Mesothelial cell of epicardium (in vitro differentiated cells): ENCODE results near the gene CCDC87. TPM values are rescaled to one million over a fixed set of nuclear protein-coding genes. Genes with fewer than 3 reads are reported as not detected.

Experiments used
- DNase-seq, 2 experiments: peaks; one replicate each; pipeline ENCODE4 v3.0.0; 2021; ENCODE audit warnings: low spot score in 2 of 2; ENCODE audit not compliant: unreplicated experiment in 2 of 2
- H3K27ac Mint-ChIP-seq: 2 replicates; pipeline ENCODE4 v1.8.0; 2021; ENCODE audit warnings: mixed read lengths
- H3K27me3 Mint-ChIP-seq: 2 replicates; pipeline ENCODE4 v1.8.0; 2021; ENCODE audit warnings: low read depth, mixed read lengths
- H3K36me3 Mint-ChIP-seq: 2 replicates; pipeline ENCODE4 v1.8.0; 2021; ENCODE audit warnings: mixed read lengths
- H3K4me1 Mint-ChIP-seq: 2 replicates; pipeline ENCODE4 v1.8.0; 2021; ENCODE audit warnings: mixed read lengths
- H3K4me3 Mint-ChIP-seq: 2 replicates; pipeline ENCODE4 v1.8.0; 2021; ENCODE audit warnings: mild to moderate bottlenecking, moderate library complexity, mixed read lengths
- H3K9me3 Mint-ChIP-seq: 2 replicates; pipeline ENCODE4 v1.8.0; 2021; ENCODE audit warnings: mixed read lengths
- total RNA-seq: library from RNA; stranded (reverse); gene quantifications from 3 replicates; pipeline ENCODE4 v1.2.1, GENCODE V29; 2021
- TF ChIP-seq, protein P1 (sequence below): fragments of 200-600 bp; sonication (generic); IDR thresholded peaks from one replicate; pipeline ENCODE4 v1.5.0; 2021; ENCODE audit warnings: antibody characterized with exemption; ENCODE audit not compliant: unreplicated experiment

CCDC87 gene
- total RNA-seq, 1 donor from 2014 or later, result 0.25 TPM

GRCh38 chr11:66637557-66638176 lies 44.8 kb upstream of the CCDC87 start:
- TF ChIP-seq, protein P1, sequence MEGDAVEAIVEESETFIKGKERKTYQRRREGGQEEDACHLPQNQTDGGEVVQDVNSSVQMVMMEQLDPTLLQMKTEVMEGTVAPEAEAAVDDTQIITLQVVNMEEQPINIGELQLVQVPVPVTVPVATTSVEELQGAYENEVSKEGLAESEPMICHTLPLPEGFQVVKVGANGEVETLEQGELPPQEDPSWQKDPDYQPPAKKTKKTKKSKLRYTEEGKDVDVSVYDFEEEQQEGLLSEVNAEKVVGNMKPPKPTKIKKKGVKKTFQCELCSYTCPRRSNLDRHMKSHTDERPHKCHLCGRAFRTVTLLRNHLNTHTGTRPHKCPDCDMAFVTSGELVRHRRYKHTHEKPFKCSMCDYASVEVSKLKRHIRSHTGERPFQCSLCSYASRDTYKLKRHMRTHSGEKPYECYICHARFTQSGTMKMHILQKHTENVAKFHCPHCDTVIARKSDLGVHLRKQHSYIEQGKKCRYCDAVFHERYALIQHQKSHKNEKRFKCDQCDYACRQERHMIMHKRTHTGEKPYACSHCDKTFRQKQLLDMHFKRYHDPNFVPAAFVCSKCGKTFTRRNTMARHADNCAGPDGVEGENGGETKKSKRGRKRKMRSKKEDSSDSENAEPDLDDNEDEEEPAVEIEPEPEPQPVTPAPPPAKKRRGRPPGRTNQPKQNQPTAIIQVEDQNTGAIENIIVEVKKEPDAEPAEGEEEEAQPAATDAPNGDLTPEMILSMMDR, result no peak
- H3K36me3 Mint-ChIP-seq, result peaks cover 25% of the 10 kb centered on the region
- peak in 1 of 2 experiments; percentile 44 for DNase-seq
- H3K27me3 Mint-ChIP-seq, result no peaks in the 10 kb centered on the region
- H3K4me1 Mint-ChIP-seq, result peaks cover 42% of the 10 kb centered on the region
- H3K27ac Mint-ChIP-seq, result peak overlapping the region; percentile 100
- peak overlapping the region; percentile 97 for H3K4me3 Mint-ChIP-seq
- no peaks in the 10 kb centered on the region for H3K9me3 Mint-ChIP-seq

- H3K9me3 Mint-ChIP-seq, result no peaks in the 10 kb centered on the region
- H3K4me1 Mint-ChIP-seq, result peaks cover 30% of the 10 kb centered on the region
- TF ChIP-seq, protein P1, result no peak
- peaks cover 26% of the 10 kb centered on the region for H3K36me3 Mint-ChIP-seq
- no peak overlapping the region for H3K27ac Mint-ChIP-seq
- H3K27me3 Mint-ChIP-seq, result no peaks in the 10 kb centered on the region
- DNase-seq, result no peak
- H3K4me3 Mint-ChIP-seq, result no peak overlapping the region
Observed at GRCh38 chr11:66636411-66636810, 43.5 kb upstream of the CCDC87 start.

DNA sequence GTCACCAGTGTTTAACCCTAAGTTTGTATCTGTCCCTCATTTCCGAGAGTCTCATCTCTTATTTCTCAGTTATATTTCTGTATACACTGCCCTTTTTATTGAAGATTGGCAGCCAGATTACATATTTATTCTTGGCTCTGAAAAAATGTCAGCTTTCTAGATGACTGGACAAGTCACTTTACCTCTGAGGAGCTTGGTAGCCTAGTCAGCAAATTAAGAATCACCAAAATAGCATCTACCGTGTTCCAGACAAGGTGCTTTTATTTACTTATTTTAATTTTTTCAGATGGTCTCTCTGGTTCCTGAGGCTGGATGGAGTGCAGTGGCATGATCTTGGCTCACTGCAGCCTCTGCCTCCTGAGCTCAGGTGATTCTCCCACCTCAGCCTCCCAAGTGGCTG lies 40.1 kb upstream of the CCDC87 start:
- TF ChIP-seq, protein P1, result no peak
- DNase-seq, result no peak
- Mint-ChIP-seq H3K9me3 (no peaks in the 10 kb centered on the region), H3K27me3 (no peaks in the 10 kb centered on the region), H3K4me3 (no peak overlapping the region), H3K4me1 (peaks cover 6% of the 10 kb centered on the region), H3K36me3 (peaks cover 32% of the 10 kb centered on the region), H3K27ac (no peak overlapping the region)

DNA sequence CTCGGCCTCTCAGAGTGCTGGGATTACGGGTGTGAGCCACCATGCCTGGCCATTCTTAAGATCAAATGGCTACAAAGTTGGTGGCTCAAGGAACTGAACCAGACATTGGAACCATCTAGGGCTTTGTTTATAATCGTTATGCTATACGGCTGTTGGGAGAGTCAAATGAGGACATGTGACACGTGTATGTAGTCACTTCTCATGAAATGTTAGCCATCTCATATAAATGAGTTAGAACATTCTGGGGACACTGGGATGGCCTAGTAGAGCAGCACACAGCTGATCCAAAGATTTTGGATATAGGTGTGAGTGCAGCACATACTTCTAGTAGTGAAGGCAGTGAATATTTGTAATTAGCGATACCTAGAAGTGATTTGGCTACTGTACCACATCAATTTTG lies 39.0 kb upstream of the CCDC87 start:
- H3K27me3 Mint-ChIP-seq, result no peaks in the 10 kb centered on the region

GRCh38 chr11:66629356-66629755 lies 36.5 kb upstream of the CCDC87 start:
- DNase-seq, result no peak
- no peak overlapping the region for H3K27ac Mint-ChIP-seq
- no peak overlapping the region for H3K4me3 Mint-ChIP-seq
- H3K36me3 Mint-ChIP-seq, result peaks cover 39% of the 10 kb centered on the region
- TF ChIP-seq, protein P1, result no peak
- H3K4me1 Mint-ChIP-seq, result no peaks in the 10 kb centered on the region
- no peaks in the 10 kb centered on the region for H3K27me3 Mint-ChIP-seq
- H3K9me3 Mint-ChIP-seq, result no peaks in the 10 kb centered on the region

More for the DNA sequence above, 39.0 kb upstream of the CCDC87 start:
- TF ChIP-seq, protein P1, result no peak
- no peaks in the 10 kb centered on the region for H3K9me3 Mint-ChIP-seq
- no peak for DNase-seq
- no peaks in the 10 kb centered on the region for H3K4me1 Mint-ChIP-seq
- no peak overlapping the region for H3K27ac Mint-ChIP-seq
- peaks cover 39% of the 10 kb centered on the region for H3K36me3 Mint-ChIP-seq
- H3K4me3 Mint-ChIP-seq, result no peak overlapping the region
